Measurements from ENCODE around the gene AURKB. TPM values are rescaled to one million over a fixed set of nuclear protein-coding genes. Genes with fewer than 3 reads are reported as not detected.

Gene AURKB
- total RNA-seq, 4 donors from 2014 or later, result 11.2 to 43.7 (median 20.3) TPM

DNA sequence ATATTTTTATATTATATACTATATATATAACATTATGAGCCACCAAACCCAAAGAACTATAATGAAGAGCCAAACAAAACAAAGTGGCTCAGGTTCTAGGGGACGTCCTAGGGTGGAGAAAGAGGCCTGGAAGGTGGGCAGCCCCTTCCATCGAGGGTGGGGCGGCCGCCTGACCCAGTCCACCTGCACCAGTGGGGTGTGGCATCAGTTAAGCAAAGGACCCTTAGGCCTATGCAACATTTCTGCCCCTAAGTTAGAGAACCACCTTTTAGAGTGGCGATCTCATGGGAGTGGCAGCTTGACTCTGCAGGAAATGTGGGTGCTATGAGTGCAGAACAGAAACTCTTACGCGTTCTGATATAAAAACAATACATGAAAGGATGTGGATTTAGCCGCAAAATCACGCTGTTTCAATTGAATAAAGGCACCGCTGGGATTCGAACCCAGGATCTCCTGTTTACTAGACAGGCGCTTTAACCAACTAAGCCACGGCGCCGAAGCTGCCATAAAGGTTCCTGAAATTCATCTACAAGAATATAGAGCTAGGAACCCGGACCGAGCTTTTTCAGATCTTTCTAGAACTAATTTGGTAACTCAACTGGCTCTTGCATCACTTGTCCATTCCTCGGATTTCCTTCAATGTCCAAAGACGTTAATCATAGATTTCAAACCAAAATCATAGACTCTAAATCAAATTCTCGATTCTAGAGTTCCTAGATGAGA is 15.6 kb upstream of the AURKB start:
- 37 to 59% methylated on average over 18 to 20 of the region's 20 CpGs for WGBS, 2 donors
- no peak for TF ChIP-seq POLR2A (IDR thresholded peaks at IDR 0.05)
- TF ChIP-seq, protein P1, sequence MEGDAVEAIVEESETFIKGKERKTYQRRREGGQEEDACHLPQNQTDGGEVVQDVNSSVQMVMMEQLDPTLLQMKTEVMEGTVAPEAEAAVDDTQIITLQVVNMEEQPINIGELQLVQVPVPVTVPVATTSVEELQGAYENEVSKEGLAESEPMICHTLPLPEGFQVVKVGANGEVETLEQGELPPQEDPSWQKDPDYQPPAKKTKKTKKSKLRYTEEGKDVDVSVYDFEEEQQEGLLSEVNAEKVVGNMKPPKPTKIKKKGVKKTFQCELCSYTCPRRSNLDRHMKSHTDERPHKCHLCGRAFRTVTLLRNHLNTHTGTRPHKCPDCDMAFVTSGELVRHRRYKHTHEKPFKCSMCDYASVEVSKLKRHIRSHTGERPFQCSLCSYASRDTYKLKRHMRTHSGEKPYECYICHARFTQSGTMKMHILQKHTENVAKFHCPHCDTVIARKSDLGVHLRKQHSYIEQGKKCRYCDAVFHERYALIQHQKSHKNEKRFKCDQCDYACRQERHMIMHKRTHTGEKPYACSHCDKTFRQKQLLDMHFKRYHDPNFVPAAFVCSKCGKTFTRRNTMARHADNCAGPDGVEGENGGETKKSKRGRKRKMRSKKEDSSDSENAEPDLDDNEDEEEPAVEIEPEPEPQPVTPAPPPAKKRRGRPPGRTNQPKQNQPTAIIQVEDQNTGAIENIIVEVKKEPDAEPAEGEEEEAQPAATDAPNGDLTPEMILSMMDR (IDR thresholded peaks at IDR 0.05), result no peak
- H3K27ac ChIP-seq, result peak overlapping the region; percentile 53 to 77 (median 75)
- H3K9me3 ChIP-seq, result no peaks in the 10 kb centered on the region
- intact Hi-C loops (cut with DNase I), result no loop called here
- DNase-seq, result no peak
- peaks cover 0 to 40% (median 30%) of the 10 kb centered on the region in 3 donors for H3K36me3 ChIP-seq
- no peaks in the 10 kb centered on the region for H3K27me3 ChIP-seq
- H3K4me1 ChIP-seq, result peaks cover 5 to 53% (median 13%) of the 10 kb centered on the region in 3 donors
- H3K4me3 ChIP-seq, result peak overlapping the region; percentile 10 to 47 (median 30)

DNA sequence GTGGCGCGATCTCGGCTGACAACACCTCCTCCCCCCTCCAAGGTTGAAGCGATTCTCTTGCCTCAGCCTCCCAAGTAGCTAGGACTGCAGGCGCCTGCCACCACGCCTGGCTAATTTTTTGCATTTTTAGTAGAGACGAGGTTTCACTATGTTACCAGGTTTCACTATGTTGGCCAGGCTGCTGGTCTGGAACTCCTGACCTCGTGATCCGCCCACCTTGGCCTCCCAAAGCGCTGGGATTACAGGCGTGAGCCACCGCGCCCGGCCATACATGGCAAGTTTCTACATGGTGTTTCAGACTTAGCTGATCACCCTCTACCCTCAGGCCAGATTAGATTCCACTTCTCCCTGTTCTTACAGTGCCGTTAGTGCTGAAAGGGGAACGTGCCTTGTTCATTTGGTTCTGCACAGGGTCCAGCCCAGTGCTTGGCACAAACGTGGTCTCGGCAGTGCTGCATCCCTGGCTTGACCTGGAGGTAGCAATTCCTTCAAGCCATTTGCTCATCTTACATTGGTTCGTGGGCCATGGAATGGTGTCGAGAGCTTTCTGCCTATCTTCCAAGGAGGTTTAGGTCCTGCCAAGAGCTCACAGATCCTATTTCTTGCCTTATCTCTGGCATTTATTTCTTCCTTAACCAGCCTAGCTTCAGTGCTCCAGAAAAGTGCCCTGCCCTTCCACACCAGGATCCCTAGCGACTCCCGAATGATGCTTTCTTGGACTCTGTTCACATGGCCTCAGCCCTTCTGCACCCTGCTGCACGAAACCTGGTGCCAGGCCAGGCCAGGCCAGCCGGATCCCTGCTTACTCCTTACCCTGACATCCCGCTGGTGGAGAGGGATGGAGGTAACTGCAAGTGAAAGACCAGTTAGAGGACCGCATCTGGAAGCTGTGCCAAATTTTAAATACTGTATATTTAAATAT is 14.8 kb upstream of the AURKB start:
- intact Hi-C loops (cut with DNase I), result no loop called here
- no peaks in the 10 kb centered on the region for H3K27me3 ChIP-seq
- TF ChIP-seq POLR2A (IDR thresholded peaks at IDR 0.05), result no peak
- TF ChIP-seq, protein P1 (IDR thresholded peaks at IDR 0.05), result no peak
- H3K4me3 ChIP-seq, result no peak overlapping the region
- WGBS, 2 donors, result 67 to 80% methylated on average over 23 to 25 of the region's 26 CpGs
- DNase-seq, result no peak
- peaks cover 5 to 61% (median 17%) of the 10 kb centered on the region in 3 donors for H3K4me1 ChIP-seq
- H3K9me3 ChIP-seq, result no peaks in the 10 kb centered on the region
- H3K27ac ChIP-seq, result peak overlapping the region in 1 of 4 donors; percentile 77
- peaks cover 0 to 31% (median 24%) of the 10 kb centered on the region in 3 donors for H3K36me3 ChIP-seq

DNA sequence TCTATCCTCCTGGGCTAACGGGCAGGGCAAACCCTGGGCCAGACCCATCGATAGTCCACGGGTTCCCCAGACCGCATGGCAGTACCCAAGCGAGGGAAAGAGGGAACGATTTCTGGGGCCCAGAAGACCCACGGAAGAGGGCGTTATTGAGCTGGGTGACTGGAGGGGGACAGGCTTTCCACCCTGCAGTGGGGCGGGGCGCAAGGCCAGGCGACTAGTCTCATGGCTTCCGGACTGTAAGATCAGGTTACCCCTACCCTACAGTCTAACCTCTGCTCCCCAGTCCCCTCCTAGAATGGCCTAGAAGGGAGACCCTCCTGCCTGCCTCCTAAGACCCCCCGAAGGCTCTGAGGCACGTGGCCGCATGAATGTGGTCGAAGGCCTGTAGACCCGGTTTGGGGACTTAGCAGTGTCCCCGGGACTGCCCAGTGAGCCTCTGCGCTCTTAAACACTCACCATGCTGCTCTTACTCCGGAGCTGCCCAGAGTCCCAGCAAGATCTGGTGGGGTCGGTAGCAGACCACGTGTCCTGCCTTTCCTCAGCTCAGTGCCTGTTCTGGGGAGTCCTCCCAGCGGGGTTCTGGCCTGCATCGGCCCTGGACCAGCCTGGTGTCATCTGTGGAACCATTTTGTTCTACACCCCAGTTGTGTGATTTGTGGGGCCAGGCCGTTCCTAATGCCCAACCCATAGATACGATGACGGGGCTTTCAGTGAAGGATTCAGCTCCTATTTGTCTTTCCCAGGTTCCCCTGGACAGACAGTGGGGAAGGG is 13.2 kb upstream of the AURKB start:
- peaks cover 5 to 64% (median 17%) of the 10 kb centered on the region in 3 donors for H3K4me1 ChIP-seq
- peak overlapping the region; percentile 96 to 100 (median 98) for H3K27ac ChIP-seq
- H3K36me3 ChIP-seq, result peaks cover 0 to 15% (median 8%) of the 10 kb centered on the region in 3 donors
- DNase-seq, result no peak
- TF ChIP-seq, protein P1 (IDR thresholded peaks at IDR 0.05), result peak in 2 of 6 experiments; percentile 1 to 22
- no peak for TF ChIP-seq POLR2A (IDR thresholded peaks at IDR 0.05)
- H3K4me3 ChIP-seq, result peak overlapping the region; percentile 55 to 85 (median 71)
- 2 to 11% methylated on average over 9 of the region's 27 CpGs for WGBS, 2 donors
- H3K27me3 ChIP-seq, result no peaks in the 10 kb centered on the region
- intact Hi-C loops (cut with DNase I), result no loop called here
- no peaks in the 10 kb centered on the region for H3K9me3 ChIP-seq

DNA sequence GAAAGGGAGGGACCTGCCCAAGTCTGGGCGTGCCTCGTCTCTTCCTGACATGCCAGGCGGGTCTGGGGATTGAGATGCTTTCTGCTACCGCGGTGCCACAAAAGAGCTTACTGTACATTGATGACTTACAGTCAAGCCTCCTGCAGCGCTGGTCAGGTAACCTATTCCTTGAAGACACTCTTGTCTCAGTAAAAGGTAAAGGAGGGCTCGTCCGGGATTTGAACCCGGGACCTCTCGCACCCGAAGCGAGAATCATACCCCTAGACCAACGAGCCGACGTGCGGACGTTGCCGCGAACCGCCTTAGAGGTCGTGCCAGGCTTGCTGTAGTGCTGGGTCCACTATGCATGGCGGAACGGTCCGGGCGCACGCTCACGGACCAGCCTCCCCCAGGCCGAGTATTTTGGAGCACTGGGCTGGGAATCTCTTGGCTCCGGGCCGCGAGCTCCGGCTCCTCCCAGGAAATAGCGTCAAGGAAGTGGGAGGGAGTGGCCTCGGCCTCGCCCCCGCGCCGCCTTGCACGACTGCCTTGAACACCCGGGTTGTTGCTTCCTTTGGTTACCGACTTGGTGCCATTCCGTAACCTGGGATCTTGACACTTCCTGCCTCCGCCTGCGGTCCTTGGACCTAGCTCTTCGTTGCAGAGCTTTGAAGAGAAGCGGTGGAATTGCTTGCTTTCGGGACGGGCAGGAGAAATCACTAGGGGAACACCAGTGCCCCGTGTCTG is 12.4 kb upstream of the AURKB start:
- Histone ChIP-seq H3K9me3 (no peaks in the 10 kb centered on the region), H3K27ac (peak overlapping the region; percentile 96 to 100 (median 98)), H3K4me1 (peaks cover 5 to 64% (median 17%) of the 10 kb centered on the region in 3 donors), H3K27me3 (no peaks in the 10 kb centered on the region), H3K4me3 (peak overlapping the region; percentile 55 to 85 (median 71)), H3K36me3 (peaks cover 0 to 8% (median under 1%) of the 10 kb centered on the region in 3 donors)
- TF ChIP-seq, protein P1 (IDR thresholded peaks at IDR 0.05), result peak in 1 of 6 experiments; percentile 3
- peak in 2 of 4 donors; percentile 63 to 90 for TF ChIP-seq POLR2A (IDR thresholded peaks at IDR 0.05)
- intact Hi-C loops (cut with DNase I), result no loop called here
- peak; percentile 60 for DNase-seq
- 0% methylated on average over 13 to 39 of the region's 49 CpGs for WGBS, 2 donors
